RWPE2 (cell line): ENCODE data around the gene LONRF2.

Experiments
- ATAC-seq: fragments of 200-7000 bp; cut with Tn5 transposase; 3 replicates; pipeline ENCODE4 v1.9.1; 2021; ENCODE audit warnings: low read depth
- DNase-seq: peaks from one replicate; pipeline ENCODE4 v3.0.0-alpha.2; 2020; ENCODE audit warnings: low spot score
- H3K27ac ChIP-seq: fragments of 450-650 bp; 2 replicates; pipeline ENCODE4 v1.5.1; 2017; ENCODE audit warnings: mild to moderate bottlenecking; ENCODE audit not compliant: poor library complexity, severe bottlenecking
- H3K27me3 ChIP-seq: fragments of 250-450 bp; sonication (Bioruptor Pico); 2 replicates; pipeline ENCODE4 v1.5.1; 2021; ENCODE audit warnings: mild to moderate bottlenecking, moderate library complexity; ENCODE audit not compliant: insufficient read depth, poor library complexity, severe bottlenecking
- H3K36me3 ChIP-seq: fragments of 250-450 bp; sonication (Bioruptor Pico); 2 replicates; pipeline ENCODE4 v1.5.1; 2020; ENCODE audit warnings: low read depth, mild to moderate bottlenecking, moderate library complexity
- H3K4me1 ChIP-seq: fragments of 250-450 bp; sonication (Bioruptor Pico); 2 replicates; pipeline ENCODE4 v1.5.1; 2021; ENCODE audit warnings: mild to moderate bottlenecking, moderate library complexity; ENCODE audit not compliant: insufficient read depth, poor library complexity, severe bottlenecking
- H3K4me3 ChIP-seq: fragments of 250-450 bp; sonication (Bioruptor Pico); 2 replicates; pipeline ENCODE4 v1.5.1; 2021; ENCODE audit warnings: mild to moderate bottlenecking, moderate library complexity; ENCODE audit not compliant: severe bottlenecking
- H3K9me3 ChIP-seq: fragments of 250-450 bp; sonication (Bioruptor Pico); 2 replicates; pipeline ENCODE4 v1.5.1; 2021; ENCODE audit warnings: mild to moderate bottlenecking, moderate library complexity; ENCODE audit not compliant: severe bottlenecking
- CTCF ChIP-seq: fragments of 450-650 bp; IDR thresholded peaks from one replicate; pipeline ENCODE4 v1.5.1; 2017; ENCODE audit warnings: mild to moderate bottlenecking, moderate library complexity; ENCODE audit not compliant: poor library complexity, severe bottlenecking

Gene LONRF2

DNA sequence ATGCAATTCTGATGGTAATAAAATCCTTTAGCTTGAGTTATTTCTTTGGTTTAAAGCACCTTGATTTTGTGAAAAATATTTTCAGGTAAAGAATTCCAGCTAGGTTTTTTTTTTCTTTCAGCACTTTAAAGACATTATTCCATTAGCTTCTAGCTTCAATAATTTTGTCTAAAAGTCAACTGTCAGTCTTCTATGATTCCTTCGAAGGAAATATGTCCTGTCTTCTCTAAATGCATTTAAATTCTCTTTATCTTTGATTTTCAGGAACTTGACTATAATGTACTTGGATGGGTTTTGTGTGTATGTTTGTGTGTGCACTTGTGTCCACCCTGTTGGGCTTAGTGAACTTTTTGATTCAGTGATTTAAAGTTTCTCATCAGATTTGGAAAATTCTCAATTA lies 4.7 kb downstream of the LONRF2 start:
- ATAC-seq = no peak
- H3K4me1 ChIP-seq = no peaks in the 10 kb centered on the region
- no peak overlapping the region for H3K27ac ChIP-seq

GRCh38 chr2:100309973-100310719 lies 12.2 kb downstream of the LONRF2 start:
- no peak for DNase-seq
- Histone ChIP-seq H3K27me3 (peaks cover 2% of the 10 kb centered on the region), H3K4me1 (no peaks in the 10 kb centered on the region), H3K27ac (no peak overlapping the region), H3K4me3 (no peak overlapping the region), H3K36me3 (no peaks in the 10 kb centered on the region), H3K9me3 (no peaks in the 10 kb centered on the region)
- TF ChIP-seq CTCF = no peak
- no peak for ATAC-seq

More for the DNA sequence above, 4.7 kb downstream of the LONRF2 start:
- DNase-seq = no peak
- Histone ChIP-seq H3K9me3 (peaks cover 7% of the 10 kb centered on the region), H3K27me3 (peaks cover 32% of the 10 kb centered on the region), H3K36me3 (no peaks in the 10 kb centered on the region), H3K4me3 (no peak overlapping the region)
- no peak for TF ChIP-seq CTCF

GRCh38 chr2:100309311-100309710 lies 13.0 kb downstream of the LONRF2 start:
- Histone ChIP-seq H3K9me3 (no peaks in the 10 kb centered on the region), H3K27me3 (peaks cover 2% of the 10 kb centered on the region), H3K4me3 (no peak overlapping the region), H3K27ac (no peak overlapping the region), H3K4me1 (no peaks in the 10 kb centered on the region), H3K36me3 (no peaks in the 10 kb centered on the region)
- DNase-seq (no peak), ATAC-seq (no peak)
- TF ChIP-seq CTCF = no peak

DNA sequence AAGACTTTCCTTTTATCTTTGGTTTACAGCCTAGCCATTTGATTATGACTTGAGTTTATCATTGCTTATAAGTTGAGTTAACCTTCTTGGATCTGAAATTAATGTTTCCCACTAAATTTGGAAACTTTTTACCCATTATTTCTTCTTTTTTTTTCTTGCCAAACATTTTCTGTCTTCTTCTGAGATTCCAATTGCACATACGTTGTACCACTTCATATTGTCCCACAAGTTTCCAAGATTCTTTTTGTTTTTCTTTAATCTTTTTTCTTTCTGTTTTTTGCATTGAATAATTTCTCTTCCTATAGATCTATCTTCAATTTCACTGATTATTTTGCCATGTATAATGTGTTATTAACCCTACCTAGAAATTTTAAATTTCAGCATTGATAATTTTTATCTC lies 18.6 kb downstream of the LONRF2 start:
- H3K4me3 ChIP-seq = no peak overlapping the region
- H3K9me3 ChIP-seq = no peaks in the 10 kb centered on the region
- H3K27me3 ChIP-seq = peaks cover 7% of the 10 kb centered on the region
- H3K4me1 ChIP-seq = no peaks in the 10 kb centered on the region
- ATAC-seq (no peak), DNase-seq (no peak)
- H3K27ac ChIP-seq = no peak overlapping the region
- H3K36me3 ChIP-seq = no peaks in the 10 kb centered on the region
- TF ChIP-seq CTCF = no peak

- ATAC-seq = no peak
- Histone ChIP-seq H3K4me3 (no peak overlapping the region), H3K27me3 (peaks cover 9% of the 10 kb centered on the region), H3K4me1 (no peaks in the 10 kb centered on the region), H3K9me3 (no peaks in the 10 kb centered on the region), H3K27ac (no peak overlapping the region), H3K36me3 (no peaks in the 10 kb centered on the region)
- DNase-seq = no peak
- no peak for TF ChIP-seq CTCF
Measured at GRCh38 chr2:100302585-100302892, 19.8 kb downstream of the LONRF2 start.
